K562 (cell line): ENCODE results near the gene SPATA32. TPM values are rescaled to one million over a fixed set of nuclear protein-coding genes. Genes with fewer than 3 reads are reported as not detected.

Experiments
- CBFA2T2 ChIP-seq: fragments of 450-650 bp; conservative IDR thresholded peaks from 2 replicates; pipeline ENCODE4 v1.6.1; 2017; ENCODE audit warnings: mild to moderate bottlenecking
- ESRRA ChIP-seq: fragments of 450-650 bp; IDR thresholded peaks from 2 replicates; pipeline ENCODE4 v1.6.1; 2014; ENCODE audit warnings: low read depth, mild to moderate bottlenecking, moderate library complexity, borderline replicate concordance
- FOXA1 ChIP-seq: fragments of 450-650 bp; IDR thresholded peaks from 2 replicates; pipeline ENCODE4 v1.6.1; 2016; ENCODE audit warnings: mild to moderate bottlenecking, borderline replicate concordance
- FOXJ3 ChIP-seq: sonication (generic); formaldehyde crosslinking; IDR thresholded peaks from 2 replicates; pipeline ENCODE4 v1.4.0; 2020; ENCODE audit warnings: mild to moderate bottlenecking, missing genetic modification reagents
- FOXK2 ChIP-seq, 2 experiments: fragments of 450-650 bp; IDR thresholded peaks in 1 of 2; conservative IDR thresholded peaks in 1 of 2; 2 replicates each; pipeline ENCODE4 v1.6.1; 2016; ENCODE audit warnings: low read depth in 2 of 2, mild to moderate bottlenecking in 1 of 2
- FUS ChIP-seq: fragments of 200-400 bp; formaldehyde crosslinking; optimal IDR thresholded peaks from 2 replicates; pipeline ENCODE3; 2017; ENCODE audit warnings: low read depth, low read length
- HDAC6 ChIP-seq: IDR thresholded peaks from 2 replicates; pipeline ENCODE4 v1.6.1; 2012; ENCODE audit warnings: low read depth, mild to moderate bottlenecking, control low read depth, inconsistent platforms, low read length, moderate library complexity
- KDM4B ChIP-seq, 2 experiments: fragments of 450-650 bp in 1 of 2; sonication (generic) in 1 of 2; IDR thresholded peaks; 2 replicates each; pipeline ENCODE4 v1.6.1; 2016 to 2017; ENCODE audit warnings: borderline replicate concordance in 2 of 2, antibody characterized with exemption in 1 of 2, low read depth in 1 of 2, mild to moderate bottlenecking in 1 of 2
- MTA1 ChIP-seq: fragments of 450-650 bp; IDR thresholded peaks from 2 replicates; pipeline ENCODE4 v1.6.1; 2017; ENCODE audit warnings: borderline replicate concordance
- NCOR1 ChIP-seq: fragments of 450-650 bp; IDR thresholded peaks from 2 replicates; pipeline ENCODE4 v1.6.1; 2016; ENCODE audit warnings: mild to moderate bottlenecking, moderate library complexity
- NEUROD1 ChIP-seq: fragments of 150-350 bp; IDR thresholded peaks from 2 replicates; pipeline ENCODE4 v1.6.1; 2014; ENCODE audit warnings: borderline replicate concordance, low read length, low read depth; ENCODE audit not compliant: partially characterized antibody
- NR1H2 ChIP-seq: sonication (generic); formaldehyde crosslinking; IDR thresholded peaks from 2 replicates; pipeline ENCODE4 v1.4.0; 2020; ENCODE audit warnings: mild to moderate bottlenecking, missing genetic modification reagents
- NR2C2 ChIP-seq, 2 experiments: fragments of 200-800 bp in 1 of 2; sonication (Bioruptor generic) in 1 of 2; sonication (generic) in 1 of 2; formaldehyde crosslinking in 1 of 2; IDR thresholded peaks; 2 replicates each; pipeline versions ENCODE4 v1.6.1 to v1.8.0; 2016 to 2022; ENCODE audit warnings: mild to moderate bottlenecking in 1 of 2, missing compliant biosample characterization in 1 of 2, missing genetic modification characterization in 1 of 2, missing genetic modification reagents in 1 of 2
- NUFIP1 ChIP-seq: fragments of 450-650 bp; IDR thresholded peaks from 2 replicates; pipeline ENCODE4 v1.6.1; 2018; ENCODE audit not compliant: partially characterized antibody
- PML ChIP-seq: IDR thresholded peaks from 2 replicates; pipeline ENCODE4 v1.6.1; 2012; ENCODE audit warnings: low read length, inconsistent platforms
- SMAD1 ChIP-seq: fragments of 150-350 bp; IDR thresholded peaks from 2 replicates; pipeline ENCODE4 v1.6.1; 2014; ENCODE audit warnings: low read length, low read depth; ENCODE audit not compliant: partially characterized antibody
- ZBTB17 ChIP-seq: fragments of 450-650 bp; formaldehyde crosslinking; IDR thresholded peaks from 2 replicates; pipeline ENCODE4 v1.4.0; 2020; ENCODE audit warnings: mild to moderate bottlenecking
- ZFX ChIP-seq: sonication (generic); formaldehyde crosslinking; IDR thresholded peaks from 2 replicates; pipeline ENCODE4 v1.8.0; 2022; ENCODE audit warnings: mild to moderate bottlenecking, missing genetic modification reagents, moderate library complexity
- ZNF274 ChIP-seq: IDR thresholded peaks from 2 replicates; pipeline ENCODE4 v1.6.1; 2011; ENCODE audit warnings: low read depth, mild to moderate bottlenecking, low read length, moderate library complexity, borderline replicate concordance
- ZNF699 ChIP-seq: fragments of 250-450 bp; sonication (Bioruptor Pico); IDR thresholded peaks from 2 replicates; pipeline ENCODE4 v1.8.0; 2021; ENCODE audit warnings: mild to moderate bottlenecking, moderate library complexity; ENCODE audit not compliant: insufficient replicate concordance
- ZNF766 ChIP-seq: fragments of 200-800 bp; sonication (Bioruptor generic); conservative IDR thresholded peaks from 2 replicates; pipeline ENCODE4 v1.6.1; 2016; ENCODE audit warnings: missing genetic modification characterization, missing compliant biosample characterization
- ZNF785 ChIP-seq: fragments of 250-450 bp; sonication (Bioruptor Pico); IDR thresholded peaks from 2 replicates; pipeline ENCODE4 v1.4.0; 2020; ENCODE audit warnings: mild to moderate bottlenecking
- polyA plus RNA-seq, 8 experiments: library from polyadenylated mRNA; depleted of rRNA in 4 of 8; stranded (reverse) in 5 of 8; unstranded in 3 of 8; fragments of >200 nt; fragmentation: Nextera tagmentation in 2 of 8; fragmentation: Illumina TruSeq in 1 of 8; extraction: Ambion mirVana in 2 of 8; extraction: Trizol in 1 of 8; gene quantifications; 2 replicates each; pipeline versions ENCODE4 v1.2.1 to v1.2.3, GENCODE V29; 2011 to 2014; ENCODE audit warnings: inconsistent platforms in 1 of 8, missing spikeins in 1 of 8
- total RNA-seq, 7 experiments: library from RNA; depleted of rRNA in 6 of 7; stranded (reverse); fragments of >200 nt in 6 of 7; fragmentation: Illumina TruSeq in 2 of 7; extraction: Trizol in 2 of 7; gene quantifications; 2 replicates each; pipeline versions ENCODE4 v1.2.1 to v1.2.3, GENCODE V29; 2011 to 2021; ENCODE audit warnings: low replicate concordance in 1 of 7
- TF ChIP-seq, protein P1 (sequence below): fragments of 450-650 bp; formaldehyde crosslinking; IDR thresholded peaks from 2 replicates; pipeline ENCODE4 v1.4.0; 2020; ENCODE audit warnings: mild to moderate bottlenecking, moderate library complexity
- TF ChIP-seq, protein P2 (sequence below), 2 experiments: IDR thresholded peaks; 2 replicates each; pipeline ENCODE4 v1.6.1; 2012; ENCODE audit warnings: improper control_type of control experiment in 2 of 2, low read depth in 2 of 2, low read length in 2 of 2, borderline replicate concordance in 1 of 2

SPATA32 gene
- total and polyA plus RNA-seq, 9 of the 15 experiments (the other 6 are each of a cell fraction or from before 2014, with no cell fraction given), result 0.03 to 0.06 TPM; not detected in 7

DNA sequence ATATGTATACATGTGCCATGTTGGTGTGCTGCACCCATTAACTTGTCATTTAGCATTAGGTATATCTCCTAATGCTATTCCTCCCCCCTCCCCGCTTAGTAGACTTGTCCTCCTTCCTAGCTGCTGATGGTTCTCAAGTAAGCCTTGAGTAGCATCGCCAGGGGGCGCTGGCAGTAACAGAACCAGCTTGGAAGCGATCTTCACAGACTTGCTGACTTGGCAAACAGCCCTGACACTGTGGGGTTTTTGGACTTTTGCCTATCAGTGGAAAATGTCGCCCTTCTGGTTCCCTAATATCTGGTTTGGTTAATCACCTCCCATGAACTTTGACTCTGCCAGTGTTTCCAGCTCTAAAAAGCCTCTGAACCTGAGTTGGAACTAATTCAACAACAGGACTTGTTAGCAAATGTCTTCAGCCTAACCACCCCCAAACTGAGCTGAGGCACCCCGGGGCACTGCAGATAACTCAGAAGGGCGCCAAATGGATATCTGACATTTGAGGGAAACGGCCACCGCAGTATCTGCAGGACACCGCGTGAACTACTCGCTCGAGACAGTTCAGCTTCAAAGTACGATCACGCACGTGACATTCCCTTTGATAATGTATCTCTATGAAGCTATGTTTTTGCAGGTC, 15.4 kb upstream of the SPATA32 start (continued):
- TF ChIP-seq SMAD1, result no peak
- TF ChIP-seq, protein P1, sequence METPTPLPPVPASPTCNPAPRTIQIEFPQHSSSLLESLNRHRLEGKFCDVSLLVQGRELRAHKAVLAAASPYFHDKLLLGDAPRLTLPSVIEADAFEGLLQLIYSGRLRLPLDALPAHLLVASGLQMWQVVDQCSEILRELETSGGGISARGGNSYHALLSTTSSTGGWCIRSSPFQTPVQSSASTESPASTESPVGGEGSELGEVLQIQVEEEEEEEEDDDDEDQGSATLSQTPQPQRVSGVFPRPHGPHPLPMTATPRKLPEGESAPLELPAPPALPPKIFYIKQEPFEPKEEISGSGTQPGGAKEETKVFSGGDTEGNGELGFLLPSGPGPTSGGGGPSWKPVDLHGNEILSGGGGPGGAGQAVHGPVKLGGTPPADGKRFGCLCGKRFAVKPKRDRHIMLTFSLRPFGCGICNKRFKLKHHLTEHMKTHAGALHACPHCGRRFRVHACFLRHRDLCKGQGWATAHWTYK (CRISPR knock-in tag), result no peak
- TF ChIP-seq HDAC6, result no peak
- peak; percentile 24; the same call in 1 of the 2 replicates for TF ChIP-seq ESRRA
- TF ChIP-seq ZNF274, result no peak
- TF ChIP-seq ZNF699 (CRISPR knock-in tag), result no peak
- TF ChIP-seq FOXA1, result no peak
- peak; percentile 75; the same call in 1 of the 2 replicates for TF ChIP-seq MTA1
- TF ChIP-seq KDM4B (IDR thresholded peaks at IDR 0.05; ENCODE audit: borderline replicate concordance in 2 of 2, low read depth in 1 of 2), result no peak
- no peak for TF ChIP-seq ZFX (CRISPR knock-in tag)
- TF ChIP-seq NUFIP1, result no peak
- no peak for TF ChIP-seq FOXJ3 (CRISPR knock-in tag)
- TF ChIP-seq NCOR1, result peak; percentile 62
- TF ChIP-seq, protein P2, sequence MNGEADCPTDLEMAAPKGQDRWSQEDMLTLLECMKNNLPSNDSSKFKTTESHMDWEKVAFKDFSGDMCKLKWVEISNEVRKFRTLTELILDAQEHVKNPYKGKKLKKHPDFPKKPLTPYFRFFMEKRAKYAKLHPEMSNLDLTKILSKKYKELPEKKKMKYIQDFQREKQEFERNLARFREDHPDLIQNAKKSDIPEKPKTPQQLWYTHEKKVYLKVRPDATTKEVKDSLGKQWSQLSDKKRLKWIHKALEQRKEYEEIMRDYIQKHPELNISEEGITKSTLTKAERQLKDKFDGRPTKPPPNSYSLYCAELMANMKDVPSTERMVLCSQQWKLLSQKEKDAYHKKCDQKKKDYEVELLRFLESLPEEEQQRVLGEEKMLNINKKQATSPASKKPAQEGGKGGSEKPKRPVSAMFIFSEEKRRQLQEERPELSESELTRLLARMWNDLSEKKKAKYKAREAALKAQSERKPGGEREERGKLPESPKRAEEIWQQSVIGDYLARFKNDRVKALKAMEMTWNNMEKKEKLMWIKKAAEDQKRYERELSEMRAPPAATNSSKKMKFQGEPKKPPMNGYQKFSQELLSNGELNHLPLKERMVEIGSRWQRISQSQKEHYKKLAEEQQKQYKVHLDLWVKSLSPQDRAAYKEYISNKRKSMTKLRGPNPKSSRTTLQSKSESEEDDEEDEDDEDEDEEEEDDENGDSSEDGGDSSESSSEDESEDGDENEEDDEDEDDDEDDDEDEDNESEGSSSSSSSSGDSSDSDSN (IDR thresholded peaks at IDR 0.05; ENCODE audit: borderline replicate concordance in 1 of 2, low read depth in 2 of 2, low read length in 2 of 2), result no peak
- TF ChIP-seq ZNF766 (CRISPR knock-in tag), result no peak
- TF ChIP-seq NR2C2 (CRISPR knock-in tag; IDR thresholded peaks at IDR 0.05), result no peak
- TF ChIP-seq NR2C2 (tag; IDR thresholded peaks at IDR 0.05), result peak; percentile 87
- no peak for TF ChIP-seq ZNF785 (CRISPR knock-in tag)
- TF ChIP-seq ZBTB17 (CRISPR knock-in tag), result no peak
- no peak for TF ChIP-seq FUS
- TF ChIP-seq FOXK2 (conservative IDR thresholded peaks at IDR 0.05 in 1 of 2, IDR thresholded peaks at IDR 0.05 in 1 of 2; ENCODE audit: low read depth in 2 of 2), result no peak
- TF ChIP-seq PML, result no peak
- no peak for TF ChIP-seq NEUROD1
- no peak for TF ChIP-seq NR1H2 (CRISPR knock-in tag)
- TF ChIP-seq CBFA2T2, result peak; percentile 45; the same call in 1 of the 2 replicates
